ENCODE results near the gene MYG1. TPM values are rescaled to one million over a fixed set of nuclear protein-coding genes. Genes with fewer than 3 reads are reported as not detected.

The MYG1 gene
- total RNA-seq, 1 donor from 2014 or later: 72.5 TPM

GRCh38 chr12:53254816-53255545 is 44.5 kb upstream of the MYG1 start:
- Mint-ChIP-seq H3K27ac (ENCODE audit: unreplicated experiment) (no peak overlapping the region), H3K9me3 (ENCODE audit: unreplicated experiment) (no peaks in the 10 kb centered on the region), H3K27me3 (ENCODE audit: unreplicated experiment) (no peaks in the 10 kb centered on the region), H3K4me1 (ENCODE audit: unreplicated experiment) (peaks cover 28% of the 10 kb centered on the region), H3K36me3 (ENCODE audit: unreplicated experiment) (peaks cover 3% of the 10 kb centered on the region), H3K4me3 (ENCODE audit: unreplicated experiment) (no peak overlapping the region)
- DNase-seq (ENCODE audit: extremely low spot score, unreplicated experiment): no peak
- TF ChIP-seq CTCF (IDR thresholded peaks at IDR 0.05): no peak

- Mint-ChIP-seq H3K4me1 (ENCODE audit: unreplicated experiment) (peaks cover 25% of the 10 kb centered on the region), H3K27me3 (ENCODE audit: unreplicated experiment) (no peaks in the 10 kb centered on the region), H3K9me3 (ENCODE audit: unreplicated experiment) (no peaks in the 10 kb centered on the region), H3K27ac (ENCODE audit: unreplicated experiment) (no peak overlapping the region), H3K4me3 (ENCODE audit: unreplicated experiment) (no peak overlapping the region), H3K36me3 (ENCODE audit: unreplicated experiment) (peaks cover 3% of the 10 kb centered on the region)
- no peak for DNase-seq (ENCODE audit: extremely low spot score, unreplicated experiment)
- no peak for TF ChIP-seq CTCF (IDR thresholded peaks at IDR 0.05)
These were observed 43.5 kb upstream of the MYG1 start for GRCh38 chr12:53255996-53256395.

DNA sequence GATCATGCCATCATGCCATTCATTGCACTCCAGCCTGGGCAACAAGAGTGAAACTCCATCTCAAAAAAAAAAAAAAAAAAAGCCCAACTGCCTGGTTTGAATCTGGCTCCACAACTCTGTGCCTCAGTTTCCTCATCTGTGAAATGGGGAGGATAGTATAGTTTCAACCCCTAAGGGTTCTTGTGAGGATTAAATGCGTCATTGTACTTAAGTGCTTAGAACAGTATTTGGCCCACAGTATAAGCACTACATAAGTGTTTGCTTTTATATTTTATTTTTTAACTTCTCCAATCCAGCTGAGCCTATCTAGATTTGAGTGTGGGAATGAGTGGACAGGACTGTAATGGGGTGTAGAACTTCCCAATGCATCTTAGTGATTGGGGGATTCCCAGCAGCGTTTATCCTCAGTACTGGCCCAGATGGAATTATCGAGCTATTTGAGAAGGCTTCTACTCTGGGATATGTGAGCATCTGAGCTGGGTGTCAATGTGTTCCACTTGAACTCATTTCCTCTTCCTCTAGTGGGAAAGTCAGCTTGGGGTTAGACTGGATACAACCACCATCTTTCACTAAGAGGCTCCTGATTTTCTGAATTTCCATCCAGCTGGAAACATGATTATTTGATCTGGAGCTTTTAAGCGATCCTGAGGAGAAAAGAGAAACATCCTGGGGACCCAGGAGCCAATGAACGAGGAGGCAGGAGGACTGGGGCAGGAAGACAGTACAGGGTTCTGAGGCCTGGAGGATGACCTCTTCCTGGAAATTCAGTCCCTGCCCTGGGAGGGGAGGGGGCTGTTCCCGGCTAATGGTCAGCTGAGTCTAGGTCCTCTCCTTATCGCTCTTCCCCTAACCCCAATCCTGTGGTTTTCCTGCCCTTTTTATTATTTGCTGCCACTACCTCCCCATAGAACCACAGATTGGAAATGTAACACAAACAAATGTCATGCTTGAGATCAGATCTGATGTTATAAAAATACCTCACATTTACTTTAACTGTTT is 40.7 kb upstream of the MYG1 start:
- no peaks in the 10 kb centered on the region for H3K27me3 Mint-ChIP-seq (ENCODE audit: unreplicated experiment)

DNA sequence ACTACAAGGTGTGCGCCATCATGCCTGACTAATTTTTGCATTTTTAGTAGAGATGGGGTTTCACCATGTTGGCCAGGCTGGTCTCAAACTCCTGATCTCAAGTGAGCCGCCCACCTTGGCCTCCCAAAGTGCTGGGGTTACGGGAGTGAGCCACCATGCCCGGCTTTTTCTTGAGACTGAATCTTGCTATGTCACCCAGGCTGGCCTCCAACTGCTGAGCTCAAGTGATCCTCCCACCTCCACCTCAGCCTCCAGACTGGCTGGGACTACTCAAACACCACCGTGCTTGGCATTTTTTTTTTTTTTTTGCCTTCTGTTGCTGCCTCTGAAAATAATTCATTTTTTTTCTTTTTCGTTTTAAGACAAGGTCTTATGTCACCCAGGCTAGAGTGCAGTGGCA is 39.6 kb upstream of the MYG1 start:
- no peaks in the 10 kb centered on the region for H3K36me3 Mint-ChIP-seq (ENCODE audit: unreplicated experiment)
- no peaks in the 10 kb centered on the region for H3K4me1 Mint-ChIP-seq (ENCODE audit: unreplicated experiment)
- no peak for DNase-seq (ENCODE audit: extremely low spot score, unreplicated experiment)
- H3K9me3 Mint-ChIP-seq (ENCODE audit: unreplicated experiment): no peaks in the 10 kb centered on the region
- no peak overlapping the region for H3K27ac Mint-ChIP-seq (ENCODE audit: unreplicated experiment)
- TF ChIP-seq CTCF (IDR thresholded peaks at IDR 0.05): no peak
- no peak overlapping the region for H3K4me3 Mint-ChIP-seq (ENCODE audit: unreplicated experiment)
- H3K27me3 Mint-ChIP-seq (ENCODE audit: unreplicated experiment): no peaks in the 10 kb centered on the region

More for the DNA sequence above, 40.7 kb upstream of the MYG1 start:
- no peaks in the 10 kb centered on the region for H3K9me3 Mint-ChIP-seq (ENCODE audit: unreplicated experiment)
- no peak overlapping the region for H3K27ac Mint-ChIP-seq (ENCODE audit: unreplicated experiment)
- no peak for DNase-seq (ENCODE audit: extremely low spot score, unreplicated experiment)
- H3K4me3 Mint-ChIP-seq (ENCODE audit: unreplicated experiment): no peak overlapping the region
- H3K36me3 Mint-ChIP-seq (ENCODE audit: unreplicated experiment): no peaks in the 10 kb centered on the region
- TF ChIP-seq CTCF (IDR thresholded peaks at IDR 0.05): no peak
- peaks cover under 1% of the 10 kb centered on the region for H3K4me1 Mint-ChIP-seq (ENCODE audit: unreplicated experiment)

DNA sequence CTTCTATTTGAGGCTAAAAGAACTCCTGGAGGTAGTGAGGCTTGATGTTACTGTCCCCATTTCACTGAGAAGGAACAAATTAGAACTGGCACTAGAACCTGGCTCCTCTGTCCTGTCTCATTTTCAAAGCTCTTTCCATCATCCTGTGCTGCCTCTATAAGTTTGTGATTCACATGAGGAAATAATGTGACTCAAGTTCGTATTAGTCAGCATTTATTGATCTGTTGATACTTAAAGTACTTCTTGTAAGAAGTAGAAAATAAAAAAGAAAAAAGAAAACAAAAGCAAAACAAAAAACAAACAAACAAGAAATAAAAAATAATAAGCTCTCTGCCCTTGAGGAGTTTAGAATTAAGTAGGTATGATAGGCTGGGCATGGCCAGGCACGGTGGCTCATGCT is 33.7 kb upstream of the MYG1 start:
- Mint-ChIP-seq H3K27me3 (ENCODE audit: unreplicated experiment) (no peaks in the 10 kb centered on the region), H3K27ac (ENCODE audit: unreplicated experiment) (no peak overlapping the region), H3K4me1 (ENCODE audit: unreplicated experiment) (peaks cover 28% of the 10 kb centered on the region), H3K36me3 (ENCODE audit: unreplicated experiment) (no peaks in the 10 kb centered on the region), H3K4me3 (ENCODE audit: unreplicated experiment) (no peak overlapping the region), H3K9me3 (ENCODE audit: unreplicated experiment) (no peaks in the 10 kb centered on the region)
- no peak for TF ChIP-seq CTCF (IDR thresholded peaks at IDR 0.05)
- DNase-seq (ENCODE audit: extremely low spot score, unreplicated experiment): no peak

Data from osteocyte (in vitro differentiated cells).